ENCODE results near the gene TMEM131.
A peak's percentile ranks its signal among the peaks of the same experiment; 100 is the strongest.

TMEM131 gene

DNA sequence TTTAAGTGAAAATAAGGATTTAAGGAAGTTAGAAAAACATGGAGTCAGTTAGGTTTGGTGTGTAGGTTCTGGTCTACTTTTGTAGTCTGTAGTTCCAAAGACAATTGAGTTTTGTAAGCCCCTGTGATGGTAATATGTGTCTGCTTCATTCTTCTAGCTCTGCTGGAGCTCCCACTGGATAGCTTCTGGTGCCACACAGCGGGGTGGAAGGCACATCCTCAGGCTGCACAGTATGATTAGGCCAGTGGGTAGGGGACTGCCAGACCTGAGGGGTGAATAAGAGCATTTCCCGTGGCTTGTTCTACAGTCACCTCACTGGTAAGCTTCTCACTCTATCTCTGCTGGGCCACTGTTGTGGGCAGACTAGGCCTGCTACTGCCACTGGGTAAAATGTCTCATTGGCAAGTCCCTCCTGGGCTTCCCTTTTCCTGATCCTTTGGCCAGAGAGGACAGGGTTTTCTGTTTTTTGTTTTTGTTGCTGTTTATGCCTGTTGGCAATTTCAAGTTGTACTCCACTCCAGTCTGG is 44.5 kb downstream of the TMEM131 start:
- Mint-ChIP-seq H3K9me3 (peaks cover 5% of the 10 kb centered on the region), H3K27ac (peak overlapping the region in 1 of 3 experiments; percentile 12)

GRCh38 chr2:97950329-97951154 is 45.2 kb downstream of the TMEM131 start:
- peak overlapping the region in 1 of 3 experiments; percentile 62 for H3K27ac Mint-ChIP-seq
- H3K9me3 Mint-ChIP-seq: peaks cover 5% of the 10 kb centered on the region
- no peak overlapping the region for H3K4me3 Mint-ChIP-seq
- no peaks in the 10 kb centered on the region for H3K4me1 Mint-ChIP-seq
- H3K27me3 Mint-ChIP-seq (ENCODE audit: low read depth): no peaks in the 10 kb centered on the region
- peaks cover 24% of the 10 kb centered on the region for H3K36me3 Mint-ChIP-seq (ENCODE audit: low read depth)
- TF ChIP-seq, protein P1, sequence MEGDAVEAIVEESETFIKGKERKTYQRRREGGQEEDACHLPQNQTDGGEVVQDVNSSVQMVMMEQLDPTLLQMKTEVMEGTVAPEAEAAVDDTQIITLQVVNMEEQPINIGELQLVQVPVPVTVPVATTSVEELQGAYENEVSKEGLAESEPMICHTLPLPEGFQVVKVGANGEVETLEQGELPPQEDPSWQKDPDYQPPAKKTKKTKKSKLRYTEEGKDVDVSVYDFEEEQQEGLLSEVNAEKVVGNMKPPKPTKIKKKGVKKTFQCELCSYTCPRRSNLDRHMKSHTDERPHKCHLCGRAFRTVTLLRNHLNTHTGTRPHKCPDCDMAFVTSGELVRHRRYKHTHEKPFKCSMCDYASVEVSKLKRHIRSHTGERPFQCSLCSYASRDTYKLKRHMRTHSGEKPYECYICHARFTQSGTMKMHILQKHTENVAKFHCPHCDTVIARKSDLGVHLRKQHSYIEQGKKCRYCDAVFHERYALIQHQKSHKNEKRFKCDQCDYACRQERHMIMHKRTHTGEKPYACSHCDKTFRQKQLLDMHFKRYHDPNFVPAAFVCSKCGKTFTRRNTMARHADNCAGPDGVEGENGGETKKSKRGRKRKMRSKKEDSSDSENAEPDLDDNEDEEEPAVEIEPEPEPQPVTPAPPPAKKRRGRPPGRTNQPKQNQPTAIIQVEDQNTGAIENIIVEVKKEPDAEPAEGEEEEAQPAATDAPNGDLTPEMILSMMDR (IDR thresholded peaks at IDR 0.05; ENCODE audit: unreplicated experiment in 3 of 3): no peak

More for the DNA sequence above, 44.5 kb downstream of the TMEM131 start:
- H3K4me1 Mint-ChIP-seq: no peaks in the 10 kb centered on the region
- H3K27me3 Mint-ChIP-seq (ENCODE audit: low read depth): no peaks in the 10 kb centered on the region
- peaks cover 24% of the 10 kb centered on the region for H3K36me3 Mint-ChIP-seq (ENCODE audit: low read depth)
- TF ChIP-seq, protein P1 (IDR thresholded peaks at IDR 0.05; ENCODE audit: unreplicated experiment in 3 of 3): no peak
- no peak overlapping the region for H3K4me3 Mint-ChIP-seq

DNA sequence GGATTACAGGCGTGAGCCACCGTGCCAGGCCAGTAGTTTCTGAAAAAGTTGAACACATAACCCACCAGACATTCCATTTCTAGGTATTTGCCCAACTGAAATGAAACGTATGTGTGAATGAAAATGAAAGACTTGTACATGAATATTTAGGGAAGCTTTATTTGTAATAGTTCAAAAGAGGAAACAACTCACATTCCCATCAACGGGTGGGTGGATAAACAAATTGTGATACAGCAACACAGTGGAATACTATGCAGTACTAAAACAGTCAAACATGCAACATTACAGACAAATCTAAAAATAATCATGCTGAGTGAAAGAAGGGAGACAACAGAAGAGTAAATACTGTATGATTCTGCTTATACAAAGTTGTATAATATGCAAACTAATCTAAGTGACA is 46.8 kb downstream of the TMEM131 start:
- Mint-ChIP-seq H3K27me3 (ENCODE audit: low read depth) (no peaks in the 10 kb centered on the region), H3K9me3 (peaks cover 3% of the 10 kb centered on the region), H3K27ac (no peak overlapping the region), H3K36me3 (ENCODE audit: low read depth) (peaks cover 28% of the 10 kb centered on the region), H3K4me3 (no peak overlapping the region), H3K4me1 (no peaks in the 10 kb centered on the region)
- TF ChIP-seq, protein P1 (IDR thresholded peaks at IDR 0.05; ENCODE audit: unreplicated experiment in 3 of 3): no peak

GRCh38 chr2:97945791-97946190 is 50.0 kb downstream of the TMEM131 start:
- TF ChIP-seq, protein P1 (IDR thresholded peaks at IDR 0.05; ENCODE audit: unreplicated experiment in 3 of 3): no peak
- Mint-ChIP-seq H3K9me3 (peaks cover 15% of the 10 kb centered on the region), H3K27me3 (ENCODE audit: low read depth) (no peaks in the 10 kb centered on the region), H3K27ac (no peak overlapping the region), H3K4me3 (no peak overlapping the region), H3K4me1 (no peaks in the 10 kb centered on the region), H3K36me3 (ENCODE audit: low read depth) (peaks cover 39% of the 10 kb centered on the region)

DNA sequence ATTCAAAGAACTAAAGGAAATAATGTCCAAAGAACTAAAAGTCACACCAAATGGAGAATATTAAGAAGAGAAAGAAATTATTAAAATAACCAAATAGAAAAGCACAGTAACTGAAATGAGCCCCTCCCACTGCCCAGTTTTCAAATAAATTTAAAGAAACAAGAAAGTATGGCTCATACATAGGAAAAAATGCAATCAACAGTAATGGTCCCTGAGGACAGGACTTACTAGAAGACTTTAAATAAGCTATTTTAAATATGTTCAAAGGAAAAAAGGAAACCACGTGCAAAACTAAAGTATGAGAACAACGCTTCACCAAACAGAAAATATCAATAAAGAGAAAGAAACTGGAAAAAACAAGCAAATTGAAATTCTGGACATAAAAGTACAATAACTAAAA is 58.9 kb downstream of the TMEM131 start:
- H3K9me3 Mint-ChIP-seq: peaks cover 39% of the 10 kb centered on the region
- H3K4me3 Mint-ChIP-seq: no peak overlapping the region
- no peak overlapping the region for H3K27ac Mint-ChIP-seq
- peaks cover 22% of the 10 kb centered on the region for H3K36me3 Mint-ChIP-seq (ENCODE audit: low read depth)
- peaks cover 48% of the 10 kb centered on the region for H3K4me1 Mint-ChIP-seq
- TF ChIP-seq, protein P1 (IDR thresholded peaks at IDR 0.05; ENCODE audit: unreplicated experiment in 3 of 3): no peak
- H3K27me3 Mint-ChIP-seq (ENCODE audit: low read depth): no peaks in the 10 kb centered on the region

All from nephron (organoid).